Adrenal gland (tissue), 12 donors: ENCODE measurements around the gene SMG1. TPM values are rescaled to one million over a fixed set of nuclear protein-coding genes. Genes with fewer than 3 reads are reported as not detected.

Source experiments
- DNase-seq, 7 donors: peaks; one replicate each; pipeline ENCODE4 v3.0.0-alpha.2; 2019 to 2020
- H3K27ac ChIP-seq, 5 donors: fragments of 200-600 bp; sonication (generic) in 4 of 5; 1 replicate in 3 of 5; 2 replicates in 2 of 5; pipeline versions ENCODE4 v1.5.1 to v1.8.0; 2016 to 2020; ENCODE audit warnings: mild to moderate bottlenecking in 1 of 5
- H3K27me3 ChIP-seq: fragments of 200-600 bp; 2 replicates; pipeline ENCODE4 v1.8.0; 2021
- H3K36me3 ChIP-seq, 2 donors: fragments of 200-600 bp; replicated peaks in 1 of 2; 1 replicate in 1 of 2; 2 replicates in 1 of 2; pipeline versions ENCODE4 v1.5.1 to v1.8.0; 2018 to 2022
- H3K4me1 ChIP-seq, 2 donors: fragments of 200-600 bp; replicated peaks in 1 of 2; 1 replicate in 1 of 2; 2 replicates in 1 of 2; pipeline versions ENCODE4 v1.5.1 to v1.8.0; 2018 to 2021
- H3K4me3 ChIP-seq, 4 donors: fragments of 200-600 bp; sonication (generic) in 3 of 4; one replicate each; pipeline ENCODE4 v1.5.1; 2016 to 2018
- H3K9me3 ChIP-seq, 3 donors: fragments of 200-600 bp; sonication (generic) in 1 of 3; replicated peaks in 1 of 3; 1 replicate in 2 of 3; 2 replicates in 1 of 3; pipeline versions ENCODE4 v1.5.1 to v1.8.0; 2016 to 2021
- CTCF ChIP-seq, 6 experiments: fragments of 450-650 bp in 4 of 6; fragments of 200-600 bp in 2 of 6; sonication (generic) in 1 of 6; IDR thresholded peaks; 1 replicate in 5 of 6; 2 replicates in 1 of 6; pipeline versions ENCODE4 v1.5.1 to v1.8.0; 2016 to 2021; ENCODE audit warnings: antibody characterized with exemption in 6 of 6, mild to moderate bottlenecking in 2 of 6, moderate library complexity in 1 of 6
- POLR2A ChIP-seq, 2 donors: fragments of 450-650 bp; IDR thresholded peaks; one replicate each; pipeline ENCODE4 v1.6.1; 2017; ENCODE audit warnings: antibody characterized with exemption in 2 of 2, mild to moderate bottlenecking in 2 of 2, moderate library complexity in 1 of 2
- WGBS, 4 donors: extraction: QIAGEN DNeasy Blood & Tissue Kit in 2 of 4; methylation state at CpG; one replicate each; pipeline versions ENCODE4 v1.1.5 to v1.1.7; 2013 to 2017; 5-methylcytosine and 5-hydroxymethylcytosine counted together
- intact Hi-C, 2 donors: fragments of 100-400 bp; cut with DNase I; formaldehyde crosslinking; loops; one replicate each; pipeline versions ENCODE4 v1.14.1 to v1.15.0; 2022 to 2023
- polyA plus RNA-seq, 3 donors: library from polyadenylated mRNA; stranded (reverse); fragments of 200-250 nt in 2 of 3; fragments of 350-450 nt in 1 of 3; fragmentation: Illumina TruSeq in 1 of 3; extraction: RNeasy Lipid Tissue Mini Kit (QIAGEN cat#74804) in 1 of 3; gene quantifications; one replicate each; pipeline ENCODE4 v1.2.3, GENCODE V29; 2013 to 2014
- total RNA-seq, 9 donors: library from RNA; depleted of rRNA in 4 of 9; stranded (reverse); fragments of >200 nt in 4 of 9; fragments of 120-200 nt in 1 of 9; fragmentation: NEBNext Ultra II Directional in 1 of 9; extraction: Animal tissue kit (Norgen Biotek cat#: 25700) in 1 of 9; gene quantifications; one replicate each; pipeline versions ENCODE4 v1.1.0 to v1.2.4, GENCODE V29; 2013 to 2023
- donor health status: healthy with polysubstance abuse.
- donor health status: Bipolar disorder and iron deficiency.
- donor health status: DM: yes; HTN: yes; CAD: no.
- donor health status: DM: no; HTN: no; CAD: no.
- donor health status: DM: no; HTN: no; CAD: no.
- donor health status: DM: yes; HTN: yes; CAD: no.

The SMG1 gene
- total and polyA plus RNA-seq, 12 donors, result 6.3 to 90.9 (median 43.4) TPM

GRCh38 chr16:18943414-18943813, 17.2 kb upstream of the SMG1 start:
- Histone ChIP-seq H3K4me1 (peaks cover 0 to 5% of the 10 kb centered on the region in 2 donors), H3K4me3 (no peak overlapping the region), H3K27ac (no peak overlapping the region), H3K27me3 (no peaks in the 10 kb centered on the region), H3K36me3 (no peaks in the 10 kb centered on the region), H3K9me3 (no peaks in the 10 kb centered on the region)
- TF ChIP-seq POLR2A (IDR thresholded peaks at IDR 0.05), result no peak
- TF ChIP-seq CTCF (IDR thresholded peaks at IDR 0.05), result no peak
- no peak for DNase-seq
- intact Hi-C loops, result no loop called here
- 81 to 91% (median 87%) methylated on average over 7 of the region's 7 CpGs for whole genome bisulfite sequencing, 4 donors

GRCh38 chr16:18942061-18942460, 15.9 kb upstream of the SMG1 start:
- intact Hi-C loops, result no loop called here
- 44 to 77% (median 64%) methylated on average over 1 of the region's 1 CpG for WGBS, 4 donors

GRCh38 chr16:18941471-18941870, 15.3 kb upstream of the SMG1 start:
- Histone ChIP-seq H3K36me3 (no peaks in the 10 kb centered on the region), H3K4me1 (peaks cover 0 to 3% of the 10 kb centered on the region in 2 donors), H3K4me3 (no peak overlapping the region), H3K27ac (no peak overlapping the region), H3K9me3 (no peaks in the 10 kb centered on the region), H3K27me3 (no peaks in the 10 kb centered on the region)
- DNase-seq, result no peak
- TF ChIP-seq CTCF (IDR thresholded peaks at IDR 0.05), result no peak
- no peak for TF ChIP-seq POLR2A (IDR thresholded peaks at IDR 0.05)
- intact Hi-C loops, result no loop called here

More at GRCh38 chr16:18942061-18942460, 15.9 kb upstream of the SMG1 start:
- Histone ChIP-seq H3K27me3 (no peaks in the 10 kb centered on the region), H3K36me3 (no peaks in the 10 kb centered on the region), H3K27ac (no peak overlapping the region), H3K4me3 (no peak overlapping the region), H3K4me1 (peaks cover 0 to 5% of the 10 kb centered on the region in 2 donors), H3K9me3 (no peaks in the 10 kb centered on the region)
- no peak for DNase-seq
- TF ChIP-seq CTCF (IDR thresholded peaks at IDR 0.05) (no peak), POLR2A (IDR thresholded peaks at IDR 0.05) (no peak)

GRCh38 chr16:18938986-18939385, 12.8 kb upstream of the SMG1 start:
- no peaks in the 10 kb centered on the region for H3K4me1 ChIP-seq
- H3K9me3 ChIP-seq, result no peaks in the 10 kb centered on the region
- H3K36me3 ChIP-seq, result no peaks in the 10 kb centered on the region
- TF ChIP-seq CTCF (IDR thresholded peaks at IDR 0.05) (no peak), POLR2A (IDR thresholded peaks at IDR 0.05) (no peak)
- no peaks in the 10 kb centered on the region for H3K27me3 ChIP-seq
- H3K27ac ChIP-seq, result no peak overlapping the region
- no peak for DNase-seq
- no peak overlapping the region for H3K4me3 ChIP-seq
- WGBS, 4 donors, result 91 to 97% (median 93%) methylated on average over 7 to 9 of the region's 9 CpGs
- intact Hi-C loops, result no loop called here
